Fibroblast of villous mesenchyme (primary cell): Measurements from ENCODE around the gene ZMYND10. TPM values are rescaled to one million over a fixed set of nuclear protein-coding genes. Genes with fewer than 3 reads are reported as not detected.

Experiments
- DNase-seq: peaks from one replicate; pipeline ENCODE4 v3.0.0-alpha.2; 2010; ENCODE audit warnings: low read depth
- H3K4me3 ChIP-seq: 2 replicates; pipeline ENCODE4 v1.5.1; 2011; ENCODE audit warnings: low read depth, mild to moderate bottlenecking, low read length
- total RNA-seq: library from RNA; depleted of rRNA; stranded (reverse); fragments of >200 nt; gene quantifications from 2 replicates; pipeline ENCODE4 v1.2.3, GENCODE V29; 2012
- TF ChIP-seq, protein P1 (sequence below): IDR thresholded peaks from 2 replicates; pipeline ENCODE4 v1.5.1; 2012; ENCODE audit warnings: low read depth, mild to moderate bottlenecking, low read length; ENCODE audit not compliant: insufficient read depth

ZMYND10 gene
- total RNA-seq, 1 donor: 1.3 TPM

DNA sequence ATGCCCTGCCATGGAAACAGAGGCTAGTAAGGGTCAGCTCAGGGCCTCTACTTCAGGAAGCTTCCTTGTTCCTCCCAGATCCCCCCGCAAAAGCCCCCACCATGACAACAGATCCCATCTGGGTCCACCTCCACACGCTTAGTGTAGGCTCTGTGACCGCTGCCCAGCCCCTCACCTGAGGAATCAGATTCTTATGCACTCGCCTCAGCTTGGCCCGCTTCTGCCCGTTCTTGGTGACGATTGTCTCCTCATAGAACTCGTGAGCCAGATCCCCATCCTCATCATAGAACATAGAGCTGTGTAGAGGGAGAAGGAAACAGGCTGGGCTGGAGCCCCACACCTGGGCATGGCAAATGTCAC is 19.4 kb downstream of the ZMYND10 start:
- no peak for DNase-seq
- H3K4me3 ChIP-seq: no peak overlapping the region
- TF ChIP-seq, protein P1, sequence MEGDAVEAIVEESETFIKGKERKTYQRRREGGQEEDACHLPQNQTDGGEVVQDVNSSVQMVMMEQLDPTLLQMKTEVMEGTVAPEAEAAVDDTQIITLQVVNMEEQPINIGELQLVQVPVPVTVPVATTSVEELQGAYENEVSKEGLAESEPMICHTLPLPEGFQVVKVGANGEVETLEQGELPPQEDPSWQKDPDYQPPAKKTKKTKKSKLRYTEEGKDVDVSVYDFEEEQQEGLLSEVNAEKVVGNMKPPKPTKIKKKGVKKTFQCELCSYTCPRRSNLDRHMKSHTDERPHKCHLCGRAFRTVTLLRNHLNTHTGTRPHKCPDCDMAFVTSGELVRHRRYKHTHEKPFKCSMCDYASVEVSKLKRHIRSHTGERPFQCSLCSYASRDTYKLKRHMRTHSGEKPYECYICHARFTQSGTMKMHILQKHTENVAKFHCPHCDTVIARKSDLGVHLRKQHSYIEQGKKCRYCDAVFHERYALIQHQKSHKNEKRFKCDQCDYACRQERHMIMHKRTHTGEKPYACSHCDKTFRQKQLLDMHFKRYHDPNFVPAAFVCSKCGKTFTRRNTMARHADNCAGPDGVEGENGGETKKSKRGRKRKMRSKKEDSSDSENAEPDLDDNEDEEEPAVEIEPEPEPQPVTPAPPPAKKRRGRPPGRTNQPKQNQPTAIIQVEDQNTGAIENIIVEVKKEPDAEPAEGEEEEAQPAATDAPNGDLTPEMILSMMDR: no peak

DNA sequence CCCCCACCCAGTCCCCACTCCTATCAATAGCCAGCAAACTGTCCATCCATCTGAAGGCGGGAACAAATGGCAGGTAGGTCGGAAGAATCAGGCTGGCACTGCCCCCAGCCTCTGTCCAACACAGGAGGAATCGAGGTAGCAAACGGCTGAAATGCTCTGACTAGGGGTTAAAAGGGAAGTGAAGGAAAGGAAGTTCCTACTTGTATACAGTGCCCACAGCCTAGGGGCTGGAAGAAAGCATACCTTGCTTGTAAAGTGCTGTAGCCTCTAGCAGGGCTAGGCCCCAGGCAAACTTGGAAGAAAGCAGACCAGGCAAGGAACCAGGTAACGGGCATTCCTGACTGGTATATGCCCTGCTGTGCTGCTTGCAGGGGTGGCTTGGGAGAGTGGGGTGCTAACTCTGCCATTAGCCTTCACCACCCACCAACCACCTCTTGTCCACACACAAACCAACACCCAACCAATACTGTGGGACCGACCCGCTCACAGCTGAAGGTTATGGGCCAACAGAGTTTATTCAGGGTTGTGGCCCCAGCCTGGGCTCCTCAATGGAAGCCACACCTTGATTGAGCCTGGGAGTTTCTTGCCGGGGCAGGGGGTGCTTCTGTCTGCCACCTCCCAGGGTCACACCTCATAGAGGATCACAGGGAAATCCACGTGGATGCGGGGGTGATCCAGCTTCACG is 19.9 kb downstream of the ZMYND10 start:
- no peak for DNase-seq
- no peak overlapping the region for H3K4me3 ChIP-seq
- TF ChIP-seq, protein P1: no peak

DNA sequence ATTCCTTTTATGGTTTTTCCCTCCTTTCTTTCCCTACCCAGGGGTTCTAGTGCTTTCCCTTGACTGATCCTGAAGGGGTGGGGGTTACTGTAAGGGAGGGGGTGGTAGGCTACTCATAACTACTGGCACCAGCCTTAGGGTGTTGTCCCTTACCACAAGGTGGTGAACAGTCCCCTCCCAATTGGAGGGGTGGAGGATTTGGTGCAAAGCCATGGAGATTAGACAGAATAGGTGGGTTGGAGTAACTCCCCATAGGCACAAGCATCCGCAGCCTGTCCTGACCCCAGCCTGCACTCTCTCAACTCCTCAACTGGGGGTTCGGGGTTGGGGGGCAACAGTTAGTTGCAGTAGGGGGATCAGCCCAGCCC is 20.4 kb downstream of the ZMYND10 start:
- no peak for DNase-seq
- H3K4me3 ChIP-seq: no peak overlapping the region
- TF ChIP-seq, protein P1: no peak

DNA sequence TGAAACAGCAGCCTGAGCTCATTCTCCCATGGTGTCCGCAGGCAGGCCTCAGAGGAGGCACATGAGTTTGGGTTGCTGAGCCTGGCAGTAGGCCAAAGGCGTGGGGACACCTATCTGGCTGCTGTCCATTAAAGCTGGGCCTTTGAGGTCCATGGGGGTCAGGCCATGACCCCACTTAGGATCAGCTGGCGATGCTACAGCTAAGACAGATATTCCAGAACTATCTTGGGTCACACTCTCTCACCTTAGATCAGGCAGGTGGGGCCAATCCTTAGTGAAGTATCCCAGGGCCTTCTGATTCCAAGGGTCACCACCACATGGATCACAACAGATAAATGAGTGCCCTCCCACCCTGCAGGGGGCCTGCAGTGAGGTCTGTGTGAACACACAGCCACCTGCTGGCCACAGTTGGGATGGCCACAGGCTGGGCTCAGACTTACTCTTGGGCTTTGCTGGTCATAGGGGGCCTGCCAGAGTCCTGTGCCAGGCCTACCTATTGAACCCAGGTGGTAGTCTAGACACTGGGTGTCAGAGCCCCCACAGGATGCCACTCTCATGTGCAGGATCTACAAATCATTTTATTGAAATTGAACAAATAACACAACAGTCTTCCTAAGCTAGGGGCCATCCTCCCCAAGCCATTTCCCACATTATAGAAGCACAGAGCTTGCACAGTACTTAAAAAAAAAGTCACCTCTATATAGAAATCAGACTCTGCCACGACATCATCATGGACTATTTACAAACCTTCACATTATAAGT is 21.0 kb downstream of the ZMYND10 start:
- no peak overlapping the region for H3K4me3 ChIP-seq
- TF ChIP-seq, protein P1: peak; percentile 91
- peak; percentile 64 for DNase-seq

DNA sequence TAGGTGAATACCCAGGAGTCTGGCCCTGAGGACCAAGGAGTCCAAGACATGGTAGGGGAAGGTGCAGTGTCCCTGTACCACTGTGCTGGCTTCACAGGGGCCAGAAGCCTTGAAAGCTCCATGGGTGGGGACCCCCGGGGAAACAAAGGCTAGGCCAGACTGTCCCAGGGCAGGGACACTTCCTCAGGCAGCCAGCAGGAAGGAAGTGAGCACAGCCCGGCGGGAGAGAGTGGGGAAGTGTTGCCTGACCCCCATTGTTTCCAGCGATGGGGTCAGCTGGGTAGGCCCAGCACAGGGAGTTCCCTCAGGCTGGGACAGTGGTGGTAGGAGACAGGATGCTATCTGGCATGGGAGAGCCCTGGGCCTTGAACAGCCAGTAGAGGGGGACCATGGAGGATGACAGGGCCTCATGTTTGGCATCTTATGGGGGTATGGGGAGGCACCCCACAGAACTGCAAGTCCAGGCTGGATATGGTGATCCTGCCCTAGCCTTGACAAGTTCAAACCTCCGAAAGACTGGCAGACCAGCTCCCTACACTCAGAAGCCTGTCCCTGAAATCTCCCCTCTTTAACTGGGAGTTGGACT is 21.8 kb downstream of the ZMYND10 start:
- no peak overlapping the region for H3K4me3 ChIP-seq
- TF ChIP-seq, protein P1: no peak
- no peak for DNase-seq

DNA sequence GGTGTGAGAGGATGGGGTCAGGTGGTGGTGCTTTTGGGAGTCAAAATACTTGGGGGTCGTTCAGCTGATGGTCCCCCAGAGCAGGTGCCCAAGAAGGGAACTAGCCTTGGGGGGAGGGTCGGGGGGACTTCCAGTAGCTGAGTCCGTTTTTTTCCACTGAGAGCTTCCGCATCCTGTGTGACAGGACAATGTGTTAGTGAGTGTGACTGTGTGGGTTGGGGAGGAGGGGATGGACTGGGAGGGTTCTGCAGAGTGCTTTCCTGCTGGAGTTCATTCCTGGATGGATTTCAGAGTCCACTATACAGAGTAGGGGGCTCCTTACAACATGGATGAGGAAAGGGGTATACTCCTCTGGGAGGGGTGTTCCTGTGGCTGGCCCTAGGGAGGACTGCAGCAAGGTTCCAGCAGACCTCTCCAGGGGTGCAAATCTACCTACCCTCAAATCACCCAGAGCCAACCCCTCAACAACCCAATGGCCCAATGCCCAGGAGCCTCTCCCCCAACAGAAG is 22.4 kb downstream of the ZMYND10 start:
- TF ChIP-seq, protein P1: no peak
- no peak overlapping the region for H3K4me3 ChIP-seq
- no peak for DNase-seq
